GM18867 (cell line): ENCODE data around the gene SBF2.

Experiments
- ATAC-seq: cut with Tn5 transposase; IDR thresholded peaks from one replicate; pipeline ENCODE4 v1.9.1; 2021; ENCODE audit warnings: mild to moderate bottlenecking, moderate library complexity; ENCODE audit not compliant: unreplicated experiment

The SBF2 gene

GRCh38 chr11:10302359-10302743 is 8.3 kb upstream of the SBF2 start:
- ATAC-seq: no peak

DNA sequence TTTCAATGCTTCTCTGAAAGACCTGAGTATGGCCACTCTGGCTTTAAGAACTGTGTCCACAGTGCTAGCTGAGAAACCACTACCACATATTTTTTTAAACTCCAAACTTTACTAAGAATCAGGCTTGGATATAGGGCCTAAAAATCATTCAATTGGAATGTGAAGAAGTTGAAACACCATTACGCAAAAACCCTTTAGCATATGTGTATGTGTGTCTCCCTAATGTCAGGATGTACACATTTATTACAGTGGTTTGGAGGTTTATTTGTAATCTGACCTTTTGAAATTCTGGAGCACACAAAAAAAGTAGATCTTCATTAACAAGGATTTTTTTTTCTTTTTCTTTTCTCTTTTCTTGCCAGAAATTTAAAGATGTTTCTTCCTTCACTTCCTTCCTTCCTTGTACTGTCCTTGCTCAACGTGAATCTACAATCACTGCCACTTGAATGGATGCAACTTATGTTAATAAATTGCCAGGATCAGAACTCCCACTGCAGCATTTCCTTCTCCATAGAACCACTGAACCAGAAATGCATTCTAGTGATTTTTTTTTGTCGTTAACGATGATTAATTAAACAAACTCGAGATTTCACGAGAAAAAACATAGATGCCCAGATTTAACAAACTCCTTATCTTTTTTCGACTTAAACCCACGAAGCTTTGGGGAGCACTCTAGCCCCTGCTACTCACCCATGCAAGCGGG is 7.8 kb upstream of the SBF2 start:
- no peak for ATAC-seq

DNA sequence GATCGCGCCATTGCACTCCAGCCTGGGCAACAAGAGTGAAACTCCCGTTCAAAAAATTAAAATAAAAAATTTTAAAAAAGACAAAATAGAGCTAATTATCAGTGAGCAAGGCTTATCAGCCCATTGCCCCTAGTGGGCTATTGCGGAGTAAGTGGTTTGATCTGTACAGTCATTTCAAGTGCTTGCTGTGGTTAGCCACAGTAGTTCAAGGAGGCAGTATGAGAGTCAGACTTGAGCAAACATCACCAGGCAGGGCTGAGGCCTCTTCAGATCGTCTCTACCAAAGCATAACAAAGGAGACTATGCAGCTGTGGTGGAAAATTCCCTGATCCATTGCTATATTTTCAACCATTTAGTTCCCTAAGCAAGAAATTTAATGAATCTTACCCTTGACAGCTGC is 4.3 kb upstream of the SBF2 start:
- ATAC-seq: peak; percentile 92

- no peak for ATAC-seq
Measured at GRCh38 chr11:10295064-10295901, 1.3 kb upstream of the SBF2 start.

DNA sequence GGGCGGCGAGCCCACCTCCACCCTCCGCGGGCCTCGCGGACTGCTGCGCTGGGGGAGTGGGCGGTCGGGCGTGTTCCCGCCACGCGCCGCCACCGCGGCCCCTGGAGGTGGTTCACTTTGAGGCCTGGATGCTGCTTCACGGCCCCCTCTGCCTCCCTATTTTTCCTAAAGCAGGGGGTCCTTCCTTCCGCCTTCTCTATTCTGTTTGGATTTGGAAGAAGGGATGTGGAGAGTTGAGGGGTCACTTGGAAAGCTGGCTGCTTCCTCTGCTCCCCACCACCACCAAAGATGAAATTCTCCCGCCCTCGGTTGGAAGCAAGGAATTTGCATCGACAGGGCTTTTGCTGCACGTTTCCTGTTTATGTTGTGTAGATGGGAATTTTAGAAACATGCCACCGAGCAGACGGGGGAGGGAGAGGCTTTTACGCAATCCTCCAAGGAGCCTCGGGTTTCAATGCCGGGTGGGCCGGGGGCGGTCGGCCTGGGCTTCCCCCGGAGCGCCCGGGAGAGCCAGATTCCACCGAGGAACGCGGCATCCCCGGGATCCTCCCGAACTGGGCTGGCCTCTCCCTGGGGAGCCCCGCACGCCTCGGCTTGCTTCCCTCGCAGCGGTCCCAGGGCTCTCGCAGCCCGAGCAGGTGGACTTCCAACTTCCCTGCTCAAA is 403 bp upstream of the SBF2 start:
- no peak for ATAC-seq

DNA sequence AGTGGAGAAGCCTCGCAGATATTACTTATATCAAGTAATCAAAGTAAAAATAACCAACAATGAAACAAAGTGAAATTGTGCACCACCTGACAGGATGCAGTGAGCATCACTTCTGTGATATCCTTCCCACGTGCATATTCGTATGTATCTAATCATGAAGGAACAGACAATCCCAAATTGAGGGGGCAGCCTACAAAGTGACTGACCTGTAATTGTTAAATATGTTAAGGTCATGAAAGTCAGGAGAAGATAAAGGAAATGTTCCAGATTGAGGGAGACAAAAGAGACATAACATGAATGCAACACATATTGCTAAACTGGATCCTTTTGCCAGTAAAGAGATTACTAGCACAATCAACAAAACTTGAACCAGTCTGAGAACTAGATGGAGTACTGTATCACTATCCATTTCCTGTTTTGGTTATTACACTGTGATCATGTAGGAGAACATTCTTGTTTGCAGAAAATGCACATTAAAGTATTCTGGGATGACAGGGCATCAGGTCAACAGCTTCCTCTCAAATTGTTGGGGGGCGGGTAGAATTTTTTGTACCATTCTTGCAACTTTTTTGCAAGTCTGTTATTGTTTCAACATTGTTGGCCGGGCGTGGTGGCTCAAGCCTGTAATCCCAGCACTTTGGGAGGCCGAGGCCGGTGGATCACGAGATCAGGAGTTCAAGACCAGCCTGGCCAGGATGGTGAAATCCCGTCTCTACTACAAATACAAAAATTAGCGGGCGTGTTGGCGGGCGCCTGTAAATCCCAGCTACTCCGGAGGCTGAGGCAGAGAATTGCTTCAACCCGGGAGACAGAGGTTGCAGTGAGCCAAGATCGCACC is 2.0 kb downstream of the SBF2 start:
- ATAC-seq: no peak

DNA sequence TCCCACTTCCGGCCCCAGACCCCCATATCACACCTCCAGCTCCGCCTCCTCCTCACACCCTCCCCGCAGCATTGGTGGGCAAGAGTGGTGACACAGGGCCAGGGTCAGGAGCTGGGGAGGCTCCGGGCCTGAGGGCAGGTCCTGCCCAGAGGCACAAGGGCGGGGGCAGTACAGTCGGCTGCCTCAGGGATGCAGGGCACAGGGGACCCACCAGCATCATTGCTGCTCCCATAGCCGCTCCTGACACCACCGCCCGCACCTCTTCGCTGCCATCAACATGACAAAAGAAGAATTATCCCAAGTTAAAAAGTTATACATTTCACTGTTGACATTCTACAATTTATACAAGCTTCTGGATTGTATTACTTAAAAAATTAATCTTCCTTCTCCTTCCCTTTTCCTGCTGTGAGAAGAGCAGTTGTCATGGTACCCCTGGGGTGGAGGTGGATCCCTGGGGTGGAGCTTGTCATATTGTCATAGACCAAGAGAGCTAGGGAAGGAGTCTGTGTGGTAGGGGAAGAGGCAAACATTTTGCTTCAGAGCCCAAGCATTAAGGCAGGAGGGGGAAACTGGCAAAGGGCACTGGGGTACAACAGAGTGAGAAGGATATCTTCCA is 4.1 kb downstream of the SBF2 start:
- no peak for ATAC-seq

GRCh38 chr11:10288881-10289764 is 4.9 kb downstream of the SBF2 start:
- no peak for ATAC-seq

DNA sequence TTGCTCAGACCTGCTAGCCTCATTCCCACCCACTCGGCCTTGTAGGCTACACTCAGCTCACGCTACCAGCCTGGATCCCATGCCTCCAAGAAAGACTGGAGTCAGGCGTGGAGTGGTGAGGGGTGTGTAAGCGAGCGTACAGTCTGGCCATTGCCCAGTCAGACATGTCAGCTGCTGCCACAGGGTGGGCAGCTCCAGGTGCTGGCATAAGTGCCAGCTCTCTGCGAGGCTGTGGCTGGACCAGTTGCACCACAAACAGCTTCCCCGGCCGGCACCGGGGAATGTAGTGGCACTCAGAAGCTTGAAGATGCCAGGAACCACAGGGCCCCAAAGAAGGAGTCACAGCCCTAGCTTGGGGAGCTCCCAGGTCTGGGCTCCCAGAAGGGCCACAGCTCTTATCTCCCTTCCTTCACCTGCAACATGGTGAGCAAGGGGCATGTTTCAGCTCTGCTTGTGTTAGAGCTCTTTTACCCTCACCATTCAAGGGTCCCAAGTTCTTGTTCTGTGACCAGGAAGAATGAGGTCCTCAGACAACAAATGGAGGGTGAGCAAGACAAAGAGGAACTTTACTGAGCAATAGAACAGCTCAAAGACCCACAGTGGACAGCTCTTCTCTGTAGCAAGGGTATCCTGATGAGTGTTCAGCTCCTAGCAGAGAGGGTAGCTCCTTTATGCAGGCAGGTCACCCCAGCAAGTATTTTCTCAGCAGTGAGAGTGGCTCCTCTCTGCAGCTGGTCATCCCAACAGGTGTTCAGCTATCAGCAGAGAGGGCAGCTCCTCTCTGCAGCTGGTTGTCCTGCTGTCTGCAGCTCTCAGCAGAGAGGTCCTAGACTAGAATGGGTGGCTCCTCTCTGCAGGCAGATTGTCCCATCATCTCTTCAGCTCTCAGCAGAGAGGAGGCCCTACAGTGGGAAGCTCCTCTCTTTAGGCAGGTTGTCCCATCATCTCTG is 6.0 kb downstream of the SBF2 start:
- no peak for ATAC-seq

DNA sequence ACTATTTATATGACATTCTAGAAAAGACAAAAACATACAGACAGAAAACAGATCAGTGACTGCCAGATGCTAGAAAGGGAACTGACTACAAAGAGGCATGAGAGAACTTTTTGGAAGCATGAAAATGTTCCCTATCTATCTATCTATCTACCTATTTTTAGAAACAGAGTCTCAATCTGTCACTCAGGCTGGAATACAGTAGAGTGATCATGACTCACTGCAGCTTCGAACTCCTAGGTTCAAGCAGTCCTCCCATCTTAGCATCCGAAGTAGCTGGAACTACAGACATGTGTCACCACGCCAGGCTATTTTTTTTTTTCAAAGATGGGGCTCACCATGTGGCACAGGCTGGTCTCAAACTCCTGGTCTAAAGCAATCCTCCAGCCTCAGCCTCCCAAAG is 6.9 kb downstream of the SBF2 start:
- ATAC-seq: no peak

GRCh38 chr11:10285148-10285802 is 8.7 kb downstream of the SBF2 start:
- no peak for ATAC-seq

DNA sequence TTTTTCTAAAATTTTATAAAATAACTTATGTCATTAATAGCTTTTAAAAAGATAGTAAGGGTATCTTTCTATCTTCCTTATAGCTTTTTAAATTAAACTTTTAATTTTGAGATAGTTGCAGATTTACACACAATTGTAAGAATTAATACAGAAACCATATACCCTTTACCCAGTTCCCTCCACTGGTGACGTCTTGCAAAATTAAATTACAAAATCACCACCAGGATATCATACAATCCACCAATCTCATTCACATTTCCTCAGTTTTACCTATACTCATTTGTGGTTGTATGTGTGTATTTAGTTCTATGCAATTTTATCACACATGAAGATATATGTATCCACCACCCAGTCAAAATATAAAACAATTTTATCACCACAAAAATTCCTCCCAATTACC is 10.0 kb downstream of the SBF2 start:
- no peak for ATAC-seq

DNA sequence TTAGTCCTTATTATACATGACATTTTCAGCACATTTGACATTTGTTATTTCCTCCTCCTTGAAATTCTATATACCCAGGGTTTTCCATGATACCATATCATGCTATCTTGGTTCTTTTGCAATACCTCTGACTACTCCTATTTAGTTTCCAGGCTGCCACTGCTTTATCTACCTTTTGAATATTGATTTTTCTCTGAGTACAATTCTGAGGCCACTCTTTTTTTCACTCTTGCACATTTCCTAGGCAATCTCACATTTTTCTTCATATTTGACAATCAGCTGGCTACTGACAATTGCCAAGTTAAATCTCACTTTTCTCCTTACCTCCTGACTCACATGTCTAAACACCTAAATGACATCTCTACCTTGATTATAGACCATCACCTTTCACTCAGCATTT is 11.9 kb downstream of the SBF2 start:
- no peak for ATAC-seq

- no peak for ATAC-seq
Measured at GRCh38 chr11:10275714-10276113, 18.3 kb downstream of the SBF2 start.

- ATAC-seq: no peak
Measured at GRCh38 chr11:10274726-10275125, 19.3 kb downstream of the SBF2 start.

- no peak for ATAC-seq
Measured at GRCh38 chr11:10273738-10274137, 20.3 kb downstream of the SBF2 start.

GRCh38 chr11:10272132-10272531 is 21.9 kb downstream of the SBF2 start:
- no peak for ATAC-seq
